Stimulated activated CD4-positive, alpha-beta T cell treated with anti-CD3 and anti-CD28 coated beads, Interleukin-4, amount 100 ng/mL, for 4 hours (primary cell): ENCODE results near the gene SMC4.
"Not testable (repeated sequence)": the region's sequence is repeated elsewhere in the genome, so short reads cannot be mapped to it uniquely, and the experiment has no call there.

Source experiments
- DNase-seq, 2 experiments: peaks; one replicate each; pipeline ENCODE4 v3.0.0-alpha.2; 2020

Gene SMC4

GRCh38 chr3:160447544-160447943, 48.1 kb downstream of the SMC4 start:
- DNase-seq = no peak

- no peak for DNase-seq
These were observed 49.6 kb downstream of the SMC4 start for GRCh38 chr3:160448845-160449635.

DNA sequence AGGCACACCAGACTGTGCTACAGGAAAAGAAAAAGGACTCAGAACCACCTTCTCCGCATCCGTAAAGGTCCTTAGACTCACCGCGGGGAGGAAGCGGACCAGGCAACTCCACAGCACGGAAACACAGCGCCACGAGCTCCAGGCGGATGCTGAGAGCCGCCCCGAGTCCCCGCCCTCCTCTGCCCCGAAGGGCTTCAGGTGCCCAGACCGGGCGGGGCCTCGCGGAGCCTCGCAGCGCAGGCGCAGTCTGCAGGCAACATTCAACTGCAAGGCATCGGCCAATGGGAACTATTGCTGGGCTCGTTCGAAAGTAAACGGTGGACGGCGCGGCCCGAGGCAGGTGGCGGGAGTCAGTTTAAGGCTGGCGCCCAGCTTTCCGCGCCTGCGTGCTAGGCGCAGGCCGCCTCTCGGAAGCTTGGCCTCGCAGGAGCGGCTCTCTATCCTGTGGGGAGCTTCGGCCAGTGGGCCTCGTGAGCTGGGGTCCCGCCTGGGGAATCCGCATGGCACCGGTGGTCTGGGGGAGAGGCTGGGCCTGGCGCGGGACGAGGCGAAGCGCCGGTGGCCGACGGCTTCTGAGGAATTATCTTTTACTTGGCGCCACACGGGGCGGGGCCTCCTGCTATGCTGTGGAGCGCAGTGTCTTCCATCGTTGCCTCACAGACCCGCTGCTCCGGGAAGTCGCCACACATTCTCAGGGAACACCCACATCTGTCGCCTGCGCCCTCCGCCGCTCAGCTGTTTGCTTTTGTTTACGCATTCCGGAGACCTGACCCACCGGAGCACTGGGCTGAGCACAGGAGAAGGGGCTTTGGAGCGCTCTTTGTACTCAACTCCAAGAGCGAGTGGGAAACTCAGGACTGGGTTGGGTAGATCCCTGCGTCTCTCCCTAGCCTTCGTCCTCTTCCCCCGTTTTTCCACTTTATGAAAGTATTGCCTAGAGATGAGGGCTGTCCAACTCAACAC, 50.5 kb downstream of the SMC4 start, which contains the start of gene TRIM59:
Gene TRIM59, minus strand, starts transcription at position 151 of the 963 bp plus-strand sequence. CDS start 10,603 bp downstream, outside the sequence.
- peak; percentile 95 to 97 for DNase-seq

DNA sequence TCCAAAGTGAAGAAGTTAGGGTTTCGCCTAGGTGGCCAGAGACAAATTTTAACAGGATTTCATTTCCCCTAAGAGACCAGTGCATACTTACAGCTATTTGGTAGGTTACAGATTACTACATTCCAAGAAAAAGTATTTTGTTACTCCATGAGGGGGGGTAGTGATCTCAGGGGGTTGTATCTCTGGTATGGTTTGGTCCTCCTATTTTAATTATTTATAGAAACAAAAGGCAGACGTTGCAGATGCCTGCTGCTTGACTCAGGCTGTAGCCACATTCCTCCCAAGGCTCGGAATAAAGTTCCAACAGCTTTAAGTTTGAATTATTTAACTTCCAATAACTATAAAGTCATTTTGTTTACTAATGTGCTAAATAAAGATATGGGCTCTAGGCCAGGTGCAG, 51.4 kb downstream of the SMC4 start:
- no peak for DNase-seq

GRCh38 chr3:160451602-160452001, 52.2 kb downstream of the SMC4 start:
- DNase-seq = no peak

DNA sequence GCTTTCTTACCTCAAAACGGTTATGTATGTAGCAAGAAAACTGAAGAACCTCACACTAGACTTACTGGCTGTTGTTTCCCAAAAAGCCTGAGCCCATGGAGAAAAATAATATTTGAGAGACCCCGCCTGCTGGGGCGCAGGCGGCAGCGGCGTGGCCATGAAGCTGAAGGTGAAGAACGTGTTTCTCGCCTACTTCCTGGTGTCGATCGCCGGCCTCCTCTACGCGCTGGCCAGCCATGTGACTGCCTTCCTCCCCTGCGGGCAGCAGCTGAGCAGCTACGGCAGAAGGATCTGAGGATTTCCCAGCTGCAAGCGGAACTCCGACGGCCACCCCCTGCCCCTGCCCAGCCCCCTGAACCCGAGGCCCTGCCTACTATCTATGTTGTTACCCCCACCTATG, 52.8 kb downstream of the SMC4 start:
- DNase-seq = not testable (repeated sequence)

DNA sequence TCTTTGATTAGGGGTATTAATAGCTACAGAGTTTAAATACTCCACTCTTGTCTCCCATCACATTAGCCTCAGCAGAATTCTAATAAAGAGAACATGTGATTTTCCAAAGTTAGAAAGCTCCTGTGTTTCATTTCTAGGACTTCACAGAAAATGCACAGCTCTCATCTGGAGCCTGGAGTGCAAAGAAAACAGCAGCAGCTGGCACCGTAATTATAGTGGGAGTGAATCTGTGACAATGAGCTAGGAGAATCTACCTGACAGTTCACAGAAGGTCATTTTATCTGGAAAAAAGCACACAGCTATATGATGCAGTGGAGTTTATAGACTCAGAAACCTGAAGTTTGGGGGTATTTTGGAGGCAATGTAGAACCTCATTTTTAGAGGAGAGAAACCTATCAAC, 55.5 kb downstream of the SMC4 start:
- DNase-seq = no peak

GRCh38 chr3:160455846-160456245, 56.4 kb downstream of the SMC4 start:
- DNase-seq = no peak

GRCh38 chr3:160458151-160458550, 58.7 kb downstream of the SMC4 start:
- no peak for DNase-seq

DNA sequence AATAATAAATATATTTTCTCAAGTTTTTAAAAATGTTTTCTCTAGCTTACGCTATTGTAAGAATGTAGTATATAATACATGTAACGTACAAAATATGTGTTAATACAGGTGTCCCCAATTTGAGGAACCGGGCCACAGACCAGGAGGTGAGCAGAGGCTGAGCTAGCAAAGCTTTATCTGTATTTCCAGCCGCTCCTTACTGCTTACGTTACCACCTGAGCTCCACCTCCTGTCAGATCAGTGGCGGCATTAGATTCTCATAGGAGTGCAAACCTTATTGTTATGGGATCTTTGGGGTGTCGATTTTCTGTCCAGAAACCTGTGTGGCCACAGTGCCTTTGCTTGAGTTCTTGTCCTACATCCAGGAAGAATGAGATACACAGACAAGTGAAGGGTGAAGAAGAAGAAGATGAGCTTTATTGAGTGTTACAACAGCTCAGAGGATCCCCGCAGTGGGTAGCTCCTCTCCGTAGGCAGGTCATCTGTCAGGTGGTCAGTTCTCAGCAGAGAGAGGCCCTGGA, 60.1 kb downstream of the SMC4 start:
- DNase-seq = no peak

- DNase-seq = no peak
These were observed 60.6 kb downstream of the SMC4 start for GRCh38 chr3:160460033-160460432.

GRCh38 chr3:160464321-160464720, 64.9 kb downstream of the SMC4 start:
- DNase-seq = no peak

DNA sequence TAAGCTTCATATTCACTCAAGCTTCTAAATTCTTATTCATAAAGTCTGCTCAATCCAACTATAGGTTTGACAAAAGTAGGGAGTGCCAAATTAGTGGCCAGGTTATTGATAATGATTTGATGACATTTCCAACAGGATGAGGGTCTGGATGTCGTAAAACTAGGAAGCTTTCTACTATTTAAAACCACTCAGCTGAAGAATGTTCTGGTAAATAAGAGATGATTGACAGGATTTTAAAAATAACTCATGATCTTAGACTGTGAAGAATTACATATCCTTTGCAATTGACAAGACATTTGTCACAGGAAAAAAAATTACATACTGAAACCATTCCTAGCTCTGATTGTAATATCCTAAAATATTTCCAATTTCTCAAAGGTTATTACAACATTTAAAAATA, 65.5 kb downstream of the SMC4 start:
- DNase-seq = no peak

- DNase-seq = no peak
These were observed 70.7 kb downstream of the SMC4 start for GRCh38 chr3:160470181-160470580.

- DNase-seq = no peak
These were observed 72.4 kb downstream of the SMC4 start for GRCh38 chr3:160471892-160472291.

- no peak for DNase-seq
These were observed 72.9 kb downstream of the SMC4 start for GRCh38 chr3:160472344-160472743.

- no peak for DNase-seq
These were observed 73.8 kb downstream of the SMC4 start for GRCh38 chr3:160473221-160473620.

DNA sequence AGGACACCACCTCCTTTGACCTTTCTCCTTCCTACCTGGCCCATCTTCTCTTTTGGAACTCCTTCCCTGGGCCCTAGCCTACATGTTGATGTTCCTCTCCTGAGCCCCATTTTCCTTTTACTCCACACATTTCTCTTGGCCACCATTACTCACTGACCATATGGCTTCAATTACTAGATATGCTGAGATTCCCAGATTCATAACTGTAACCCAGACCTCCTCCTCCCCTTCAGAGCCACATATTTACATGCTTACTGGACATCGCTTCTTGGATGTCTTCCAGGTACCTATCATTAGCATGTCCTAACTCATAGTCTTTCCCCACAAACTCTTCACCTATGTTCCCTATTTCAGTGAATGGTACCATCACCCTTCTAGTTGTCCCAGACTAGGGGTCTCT, 74.5 kb downstream of the SMC4 start:
- DNase-seq = no peak

DNA sequence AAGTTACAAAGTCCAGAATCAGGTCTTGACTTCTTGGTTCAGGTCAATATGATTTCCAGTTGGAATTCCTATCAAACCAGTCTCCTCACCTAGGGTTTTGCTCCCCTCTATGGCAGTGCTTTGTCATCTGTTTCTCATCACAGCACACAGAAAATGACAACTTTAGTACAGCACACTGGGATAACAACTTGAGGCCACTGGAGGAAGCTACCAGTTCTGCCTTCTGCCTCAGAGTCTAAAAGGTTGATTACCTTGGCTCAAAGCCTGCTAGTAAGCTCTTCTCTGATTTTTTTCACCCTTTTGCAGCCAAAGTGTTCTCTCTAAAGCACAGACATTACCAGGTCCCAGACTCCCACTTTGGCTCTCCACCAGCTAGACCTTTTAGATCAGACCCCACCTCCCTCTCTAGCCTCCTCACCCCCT, 75.0 kb downstream of the SMC4 start:
- DNase-seq = no peak

- DNase-seq = no peak
These were observed 75.7 kb downstream of the SMC4 start for GRCh38 chr3:160475153-160475552.

GRCh38 chr3:160475884-160476283, 76.4 kb downstream of the SMC4 start:
- no peak for DNase-seq

DNA sequence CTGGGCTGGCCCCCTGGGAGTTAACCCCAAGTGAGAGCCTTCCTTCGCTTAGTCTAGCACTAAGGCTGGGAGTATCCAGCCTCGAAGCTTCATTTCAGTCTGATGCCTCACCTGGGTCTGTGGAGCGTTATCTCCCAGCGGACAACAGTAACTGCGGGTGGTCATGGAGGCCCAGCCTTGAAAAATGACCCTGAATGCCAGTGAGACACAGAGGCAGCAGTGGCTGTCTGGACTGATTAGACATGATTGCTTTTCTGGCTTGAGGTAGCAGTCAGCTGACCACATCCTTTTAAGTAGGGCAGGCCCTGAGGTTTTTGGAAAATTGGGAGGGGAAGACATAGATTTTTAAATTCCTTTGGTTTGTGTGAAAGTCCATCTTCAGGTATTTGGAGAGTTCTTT, 78.3 kb downstream of the SMC4 start:
- no peak for DNase-seq

DNA sequence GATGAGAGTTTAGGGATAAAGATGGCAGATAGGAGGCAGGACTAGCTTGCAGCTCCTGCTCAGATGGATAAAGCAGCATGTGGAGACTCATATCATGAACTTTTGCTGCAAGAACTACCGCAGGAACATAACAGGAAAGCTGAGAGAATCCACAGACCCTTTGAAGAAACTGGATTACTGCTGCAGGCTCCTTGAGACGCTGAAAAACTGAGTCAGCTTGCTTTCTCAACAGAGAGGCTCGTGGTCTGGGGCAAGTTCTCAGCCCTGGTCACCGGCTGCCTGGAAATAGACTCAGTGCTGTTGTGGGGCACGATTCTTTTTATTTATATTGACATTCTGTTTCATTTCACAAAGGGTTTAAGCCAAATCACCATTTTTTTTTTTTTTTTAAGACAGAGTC, 78.9 kb downstream of the SMC4 start:
- no peak for DNase-seq

DNA sequence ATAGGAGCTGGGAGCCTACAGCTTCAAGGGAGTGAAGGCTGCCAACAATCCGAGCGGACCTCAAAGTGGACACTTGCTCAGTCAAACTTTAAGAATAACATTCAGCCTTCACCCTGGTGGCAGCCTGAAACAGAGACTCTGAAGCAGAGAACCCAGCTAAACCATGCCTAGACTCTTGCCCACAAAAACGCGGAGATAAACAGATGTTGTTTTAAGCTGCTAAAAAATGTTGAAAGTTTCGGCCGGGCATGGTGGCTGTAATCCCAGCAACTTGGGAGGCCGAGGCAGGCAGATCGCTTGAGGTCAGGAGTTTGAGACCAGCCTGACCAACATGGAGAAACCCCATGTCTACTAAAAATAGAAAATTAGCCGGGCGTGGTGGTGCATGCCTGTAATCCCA, 79.9 kb downstream of the SMC4 start:
- no peak for DNase-seq
